ENCODE measurements around the gene DEPDC5. TPM values are rescaled to one million over a fixed set of nuclear protein-coding genes. Genes with fewer than 3 reads are reported as not detected.

The DEPDC5 gene
- total RNA-seq, 1 donor from 2014 or later: 33.0 TPM

- no peak overlapping the region for H3K4me3 Mint-ChIP-seq (ENCODE audit: low read depth)
- TF ChIP-seq CTCF (IDR thresholded peaks at IDR 0.05; ENCODE audit: unreplicated experiment): no peak
- peaks cover 28% of the 10 kb centered on the region for H3K36me3 Mint-ChIP-seq (ENCODE audit: insufficient read depth)
- no peaks in the 10 kb centered on the region for H3K27me3 Mint-ChIP-seq
- no peak for DNase-seq (ENCODE audit: low spot score, unreplicated experiment)
- H3K27ac Mint-ChIP-seq: no peak overlapping the region
- peaks cover 9% of the 10 kb centered on the region for H3K4me1 Mint-ChIP-seq (ENCODE audit: low read depth)
- no peaks in the 10 kb centered on the region for H3K9me3 Mint-ChIP-seq (ENCODE audit: low read depth)
Observed at GRCh38 chr22:31816750-31817149, 62.9 kb downstream of the DEPDC5 start.

- TF ChIP-seq CTCF (IDR thresholded peaks at IDR 0.05; ENCODE audit: unreplicated experiment): no peak
- H3K36me3 Mint-ChIP-seq (ENCODE audit: insufficient read depth): peaks cover 32% of the 10 kb centered on the region
- H3K4me1 Mint-ChIP-seq (ENCODE audit: low read depth): peaks cover under 1% of the 10 kb centered on the region
- H3K4me3 Mint-ChIP-seq (ENCODE audit: low read depth): no peak overlapping the region
- H3K27ac Mint-ChIP-seq: no peak overlapping the region
- H3K9me3 Mint-ChIP-seq (ENCODE audit: low read depth): no peaks in the 10 kb centered on the region
- DNase-seq (ENCODE audit: low spot score, unreplicated experiment): no peak
- no peaks in the 10 kb centered on the region for H3K27me3 Mint-ChIP-seq
Observed at GRCh38 chr22:31818481-31819392, 64.9 kb downstream of the DEPDC5 start.

- H3K4me3 Mint-ChIP-seq (ENCODE audit: low read depth): no peak overlapping the region
- H3K36me3 Mint-ChIP-seq (ENCODE audit: insufficient read depth): peaks cover 32% of the 10 kb centered on the region
- no peak for DNase-seq (ENCODE audit: low spot score, unreplicated experiment)
- H3K27ac Mint-ChIP-seq: no peak overlapping the region
- no peaks in the 10 kb centered on the region for H3K27me3 Mint-ChIP-seq
- TF ChIP-seq CTCF (IDR thresholded peaks at IDR 0.05; ENCODE audit: unreplicated experiment): no peak
- H3K9me3 Mint-ChIP-seq (ENCODE audit: low read depth): no peaks in the 10 kb centered on the region
- no peaks in the 10 kb centered on the region for H3K4me1 Mint-ChIP-seq (ENCODE audit: low read depth)
Observed at GRCh38 chr22:31820655-31821054, 66.8 kb downstream of the DEPDC5 start.

- Mint-ChIP-seq H3K27ac (no peak overlapping the region), H3K36me3 (ENCODE audit: insufficient read depth) (peaks cover 28% of the 10 kb centered on the region), H3K9me3 (ENCODE audit: low read depth) (no peaks in the 10 kb centered on the region), H3K4me3 (ENCODE audit: low read depth) (no peak overlapping the region), H3K27me3 (no peaks in the 10 kb centered on the region), H3K4me1 (ENCODE audit: low read depth) (no peaks in the 10 kb centered on the region)
- no peak for DNase-seq (ENCODE audit: low spot score, unreplicated experiment)
- TF ChIP-seq CTCF (IDR thresholded peaks at IDR 0.05; ENCODE audit: unreplicated experiment): no peak
Observed at GRCh38 chr22:31821572-31821971, 67.8 kb downstream of the DEPDC5 start.

- DNase-seq (ENCODE audit: low spot score, unreplicated experiment): no peak
- H3K27ac Mint-ChIP-seq: no peak overlapping the region
- TF ChIP-seq CTCF (IDR thresholded peaks at IDR 0.05; ENCODE audit: unreplicated experiment): no peak
- no peaks in the 10 kb centered on the region for H3K9me3 Mint-ChIP-seq (ENCODE audit: low read depth)
- H3K4me3 Mint-ChIP-seq (ENCODE audit: low read depth): no peak overlapping the region
- no peaks in the 10 kb centered on the region for H3K27me3 Mint-ChIP-seq
- H3K36me3 Mint-ChIP-seq (ENCODE audit: insufficient read depth): peaks cover 25% of the 10 kb centered on the region
- no peaks in the 10 kb centered on the region for H3K4me1 Mint-ChIP-seq (ENCODE audit: low read depth)
Observed at GRCh38 chr22:31822523-31822922, 68.7 kb downstream of the DEPDC5 start.
